ENCODE results near the gene TCHP.

TCHP gene

DNA sequence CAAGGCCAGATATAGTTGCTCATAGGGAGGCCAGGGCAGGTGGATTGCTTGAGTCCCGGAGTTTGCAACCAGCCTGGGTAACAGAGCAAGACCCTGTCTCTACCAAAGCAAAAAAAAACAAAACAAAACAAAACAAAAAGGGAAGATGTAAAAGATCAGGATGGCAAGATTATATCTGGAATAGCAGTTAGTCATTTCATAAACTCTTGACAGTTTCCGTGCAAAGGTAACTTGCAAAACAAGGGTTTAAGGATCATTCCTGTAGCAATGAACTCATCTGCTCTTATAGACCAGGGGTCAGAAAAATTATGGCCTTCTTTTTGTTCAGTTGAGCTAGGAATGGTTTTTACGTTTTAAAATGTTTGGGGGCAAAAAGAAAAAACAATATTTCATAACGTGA is 66.5 kb downstream of the TCHP start:
- no peak for DNase-seq

DNA sequence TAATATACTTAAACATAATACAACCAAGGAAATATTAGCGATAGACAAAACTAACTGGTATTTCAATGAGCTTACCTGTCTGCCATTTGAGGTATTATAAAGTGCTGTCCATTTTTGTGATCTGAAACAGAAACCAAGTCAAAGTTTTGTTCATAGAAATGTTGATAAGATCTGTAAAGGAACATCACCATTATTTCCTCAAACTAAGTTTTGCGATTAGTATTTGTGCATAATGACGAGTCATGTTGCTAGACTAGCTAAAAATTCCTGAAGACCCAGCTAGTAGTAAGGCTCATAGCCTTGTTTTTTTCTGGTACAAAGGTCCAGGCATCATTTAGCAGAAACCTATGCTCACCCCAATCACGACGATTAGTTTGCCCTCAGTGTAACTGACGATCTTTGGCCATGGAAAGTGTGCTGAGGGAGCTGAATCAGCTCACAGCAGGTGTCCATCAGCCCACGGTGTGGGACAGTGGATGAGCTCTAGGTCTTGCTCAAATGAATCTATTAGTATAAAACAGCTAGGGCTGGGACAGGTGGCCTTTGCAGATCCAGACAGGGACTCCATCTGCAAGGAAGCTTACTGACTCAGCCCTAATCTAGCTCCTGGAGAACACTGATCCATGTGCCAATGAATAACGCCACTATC is 67.4 kb downstream of the TCHP start:
- DNase-seq = no peak

Measured in EL (cell line).